Measurements from ENCODE around the gene LAMC3. TPM values are rescaled to one million over a fixed set of nuclear protein-coding genes. Genes with fewer than 3 reads are reported as not detected.

The LAMC3 gene
- total RNA-seq, 4 donors from 2014 or later: 0.82 to 6.6 (median 3.9) TPM

DNA sequence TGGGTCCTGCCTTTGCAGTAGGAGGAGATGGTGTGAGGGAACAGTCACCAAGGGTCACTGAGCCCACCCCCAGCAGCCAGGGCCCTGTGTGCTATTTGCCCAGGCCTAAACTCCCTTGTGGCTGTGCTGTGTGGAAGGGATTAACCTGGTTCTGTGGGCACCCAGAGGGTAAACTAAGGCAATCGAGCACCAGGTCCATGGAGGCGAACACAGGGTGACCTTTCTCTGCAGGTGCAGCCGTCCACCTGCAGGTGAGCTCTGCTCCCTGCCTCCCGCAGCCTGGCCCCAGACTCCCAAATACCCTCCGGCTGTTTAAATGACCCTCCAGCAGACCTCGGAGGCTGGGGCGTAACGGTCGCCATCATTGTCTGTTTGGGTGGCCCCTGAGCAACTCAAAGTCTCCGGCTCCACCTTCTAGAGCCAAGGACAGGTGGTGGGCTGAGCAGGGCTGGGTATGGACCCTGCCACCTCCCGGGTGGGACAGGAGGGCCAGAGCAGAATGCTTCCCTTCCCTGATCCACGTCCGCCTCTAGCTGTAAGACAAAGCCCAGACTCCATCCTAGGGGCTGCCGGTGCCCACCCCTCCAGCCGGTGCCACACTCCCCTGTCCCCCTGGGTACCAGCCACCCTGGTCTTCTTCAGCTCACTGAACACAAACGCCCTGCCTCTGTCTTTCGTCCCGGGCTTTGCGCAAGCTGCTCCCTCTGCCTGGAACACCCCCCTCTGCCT lies 35.9 kb upstream of the LAMC3 start:
- Histone ChIP-seq H3K4me3 (no peak overlapping the region), H3K4me1 (no peaks in the 10 kb centered on the region), H3K9me3 (no peaks in the 10 kb centered on the region), H3K27me3 (peaks cover 32% of the 10 kb centered on the region), H3K36me3 (no peaks in the 10 kb centered on the region), H3K27ac (no peak overlapping the region)
- WGBS, 2 donors (ENCODE audit: low coverage in 1 of 2): 69% methylated on average over 19 of the region's 19 CpGs; no CpG with 5 or more reads in 1 of the 2 donors
- intact Hi-C loops (cut with DNase I; ENCODE audit: low total_unique reads) (no loop called here), in situ Hi-C loops (cut with MboI; ENCODE audit: low pct_ligation_motif_present in 1 of 4, low pct_unique_long_range_greater_than_20kb in 1 of 4, low sequenced_read_pairs in 3 of 4) (no loop called here)
- DNase-seq: no peak
- TF ChIP-seq EP300 (IDR thresholded peaks at IDR 0.05; ENCODE audit: low read depth): no peak
- TF ChIP-seq POLR2AphosphoS5 (IDR thresholded peaks at IDR 0.05): no peak
- TF ChIP-seq POLR2A (IDR thresholded peaks at IDR 0.05): no peak
- TF ChIP-seq, protein P1, sequence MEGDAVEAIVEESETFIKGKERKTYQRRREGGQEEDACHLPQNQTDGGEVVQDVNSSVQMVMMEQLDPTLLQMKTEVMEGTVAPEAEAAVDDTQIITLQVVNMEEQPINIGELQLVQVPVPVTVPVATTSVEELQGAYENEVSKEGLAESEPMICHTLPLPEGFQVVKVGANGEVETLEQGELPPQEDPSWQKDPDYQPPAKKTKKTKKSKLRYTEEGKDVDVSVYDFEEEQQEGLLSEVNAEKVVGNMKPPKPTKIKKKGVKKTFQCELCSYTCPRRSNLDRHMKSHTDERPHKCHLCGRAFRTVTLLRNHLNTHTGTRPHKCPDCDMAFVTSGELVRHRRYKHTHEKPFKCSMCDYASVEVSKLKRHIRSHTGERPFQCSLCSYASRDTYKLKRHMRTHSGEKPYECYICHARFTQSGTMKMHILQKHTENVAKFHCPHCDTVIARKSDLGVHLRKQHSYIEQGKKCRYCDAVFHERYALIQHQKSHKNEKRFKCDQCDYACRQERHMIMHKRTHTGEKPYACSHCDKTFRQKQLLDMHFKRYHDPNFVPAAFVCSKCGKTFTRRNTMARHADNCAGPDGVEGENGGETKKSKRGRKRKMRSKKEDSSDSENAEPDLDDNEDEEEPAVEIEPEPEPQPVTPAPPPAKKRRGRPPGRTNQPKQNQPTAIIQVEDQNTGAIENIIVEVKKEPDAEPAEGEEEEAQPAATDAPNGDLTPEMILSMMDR (IDR thresholded peaks at IDR 0.05): no peak

DNA sequence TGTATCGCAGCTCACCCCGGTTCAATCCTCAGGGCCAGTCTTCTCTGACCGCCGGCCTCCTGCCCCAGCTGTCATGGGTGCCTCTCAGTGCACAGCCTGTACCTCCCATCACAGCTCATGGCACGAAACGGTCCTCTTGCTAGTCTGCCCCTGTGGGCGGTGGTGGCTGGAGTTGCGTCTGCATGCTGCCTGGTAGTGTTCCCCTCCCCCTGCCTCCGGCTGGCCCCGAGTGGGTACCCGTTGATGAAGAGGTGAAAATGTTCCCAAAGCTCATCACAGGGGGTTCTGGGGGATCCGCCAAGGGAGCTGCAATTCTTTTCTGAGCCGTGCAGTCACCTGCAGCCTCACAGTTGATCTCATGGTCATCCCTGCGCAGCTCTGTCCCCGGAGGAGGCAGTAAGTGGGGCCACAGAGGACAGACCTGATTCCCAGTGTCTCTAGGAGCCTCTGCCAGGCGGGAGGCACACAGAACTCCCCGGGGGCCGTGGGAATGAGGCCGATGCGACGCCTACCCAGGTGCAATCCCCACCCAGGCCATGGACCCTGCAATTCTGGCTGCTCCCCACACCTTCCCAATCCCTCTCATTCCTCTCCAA lies 35.2 kb upstream of the LAMC3 start:
- no peaks in the 10 kb centered on the region for H3K4me1 ChIP-seq
- no peak overlapping the region for H3K27ac ChIP-seq
- DNase-seq: no peak
- intact Hi-C loops (cut with DNase I; ENCODE audit: low total_unique reads) (no loop called here), in situ Hi-C loops (cut with MboI; ENCODE audit: low pct_ligation_motif_present in 1 of 4, low pct_unique_long_range_greater_than_20kb in 1 of 4, low sequenced_read_pairs in 3 of 4) (no loop called here)
- H3K27me3 ChIP-seq: peaks cover 32% of the 10 kb centered on the region
- no peak overlapping the region for H3K4me3 ChIP-seq
- no peaks in the 10 kb centered on the region for H3K9me3 ChIP-seq
- WGBS, 2 donors (ENCODE audit: low coverage in 1 of 2): 51 to 67% methylated on average over 5 to 20 of the region's 21 CpGs
- no peaks in the 10 kb centered on the region for H3K36me3 ChIP-seq
- TF ChIP-seq POLR2A (IDR thresholded peaks at IDR 0.05) (no peak), POLR2AphosphoS5 (IDR thresholded peaks at IDR 0.05) (no peak), EP300 (IDR thresholded peaks at IDR 0.05; ENCODE audit: low read depth) (no peak)
- TF ChIP-seq, protein P1 (IDR thresholded peaks at IDR 0.05): no peak

DNA sequence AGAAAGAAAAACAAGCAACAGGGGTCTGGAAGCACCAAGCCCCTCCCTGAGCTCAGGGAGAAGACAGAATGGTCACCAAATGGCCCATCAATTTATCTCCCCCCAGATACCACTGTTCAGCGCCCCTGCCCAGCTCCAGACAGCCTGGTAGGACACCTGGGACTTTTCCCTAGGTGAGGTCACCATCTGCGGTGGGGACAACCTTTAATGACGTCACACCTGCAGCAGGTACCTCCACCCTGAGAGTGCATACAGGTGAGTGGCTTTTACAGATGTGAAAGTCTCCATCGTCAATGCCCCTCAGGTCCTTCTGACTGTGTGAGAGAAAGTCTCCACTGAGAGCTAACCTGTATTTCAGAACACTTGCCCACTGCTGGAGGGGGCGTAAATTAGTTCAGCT lies 34.3 kb upstream of the LAMC3 start:
- DNase-seq: no peak
- Histone ChIP-seq H3K9me3 (no peaks in the 10 kb centered on the region), H3K4me1 (no peaks in the 10 kb centered on the region), H3K36me3 (no peaks in the 10 kb centered on the region), H3K27ac (no peak overlapping the region), H3K4me3 (no peak overlapping the region), H3K27me3 (peaks cover 32% of the 10 kb centered on the region)
- TF ChIP-seq EP300 (IDR thresholded peaks at IDR 0.05; ENCODE audit: low read depth): no peak
- TF ChIP-seq POLR2AphosphoS5 (IDR thresholded peaks at IDR 0.05): no peak
- TF ChIP-seq, protein P1 (IDR thresholded peaks at IDR 0.05): no peak
- TF ChIP-seq POLR2A (IDR thresholded peaks at IDR 0.05): no peak
- intact Hi-C loops (cut with DNase I; ENCODE audit: low total_unique reads) (no loop called here), in situ Hi-C loops (cut with MboI; ENCODE audit: low pct_ligation_motif_present in 1 of 4, low pct_unique_long_range_greater_than_20kb in 1 of 4, low sequenced_read_pairs in 3 of 4) (no loop called here)
- WGBS, 2 donors (ENCODE audit: low coverage in 1 of 2): 66 to 78% methylated on average over 3 to 5 of the region's 5 CpGs

DNA sequence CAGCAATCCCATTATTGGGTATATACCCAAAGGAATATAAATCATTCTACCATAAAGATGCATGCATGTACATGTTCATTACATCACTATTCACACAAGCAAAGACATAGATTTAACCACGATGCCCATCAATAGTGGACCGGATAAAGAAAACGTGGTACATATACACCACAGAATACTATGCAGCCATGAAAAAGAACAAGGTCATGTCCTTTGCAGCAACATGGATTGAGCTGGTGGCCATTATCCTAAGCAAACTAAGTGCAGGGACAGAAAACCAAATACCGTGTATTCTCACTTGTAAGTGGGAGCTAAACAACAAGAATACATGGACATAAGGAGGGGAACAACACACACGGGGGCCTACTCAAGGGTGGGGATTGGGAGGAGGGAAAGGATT lies 33.8 kb upstream of the LAMC3 start:
- H3K4me3 ChIP-seq: no peak overlapping the region
- peaks cover 32% of the 10 kb centered on the region for H3K27me3 ChIP-seq
- no peak overlapping the region for H3K27ac ChIP-seq
- H3K4me1 ChIP-seq: no peaks in the 10 kb centered on the region
- TF ChIP-seq, protein P1 (IDR thresholded peaks at IDR 0.05): no peak
- TF ChIP-seq POLR2A (IDR thresholded peaks at IDR 0.05) (no peak), EP300 (IDR thresholded peaks at IDR 0.05; ENCODE audit: low read depth) (no peak)
- intact Hi-C loops (cut with DNase I; ENCODE audit: low total_unique reads): no loop called here
- DNase-seq: no peak
- no peaks in the 10 kb centered on the region for H3K9me3 ChIP-seq
- in situ Hi-C loops (cut with MboI; ENCODE audit: low pct_ligation_motif_present in 1 of 4, low pct_unique_long_range_greater_than_20kb in 1 of 4, low sequenced_read_pairs in 3 of 4): no loop called here
- H3K36me3 ChIP-seq: no peaks in the 10 kb centered on the region
- WGBS, 2 donors (ENCODE audit: low coverage in 1 of 2): 83 to 85% methylated on average over 4 to 5 of the region's 5 CpGs
